Measurements from ENCODE around the gene PRPF18. TPM values are rescaled to one million over a fixed set of nuclear protein-coding genes. Genes with fewer than 3 reads are reported as not detected.
A peak's percentile ranks its signal among the peaks of the same experiment; 100 is the strongest.

PRPF18 gene
- total RNA-seq, 1 experiment from 2014 or later, result 21.9 TPM

DNA sequence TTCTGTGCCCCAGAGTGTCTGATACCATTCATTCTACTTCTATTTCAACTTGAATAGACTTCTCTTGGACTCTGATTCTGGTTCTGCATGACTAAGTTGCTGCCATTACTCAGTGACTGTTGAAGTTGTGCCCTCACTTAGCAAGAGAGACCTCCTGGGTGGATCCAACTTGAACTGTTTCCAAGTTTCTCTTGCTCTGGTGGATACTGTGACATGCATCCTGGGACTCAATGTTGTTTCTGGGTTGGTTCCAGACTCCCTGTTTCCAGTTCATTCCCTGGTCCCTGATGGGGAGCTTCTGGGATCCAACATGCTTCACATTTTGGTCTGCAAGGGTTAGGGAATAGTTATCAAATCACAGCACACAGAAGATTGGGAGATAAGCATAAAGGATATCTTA is 26.2 kb upstream of the PRPF18 start:
- POLR2A ChIA-PET (ENCODE audit: low non-redundant PET), result no interaction called here
- peak; percentile 45 for DNase-seq (ENCODE audit: low spot score)
- H3K27ac ChIP-seq (ENCODE audit: low read depth, low read length, poor library complexity, severe bottlenecking), result no peak overlapping the region
- no peaks in the 10 kb centered on the region for H3K36me3 ChIP-seq (ENCODE audit: insufficient read depth, low read length, poor library complexity, severe bottlenecking)
- intact Hi-C loops (cut with micrococcal nuclease; ENCODE audit: unreplicated experiment), result no loop called here
- no TSS peak for BruUV-seq (replicated peaks)
- no peaks in the 10 kb centered on the region for H3K9me3 ChIP-seq (ENCODE audit: low read depth, low read length, poor library complexity, severe bottlenecking)
- CTCF ChIA-PET, result no interaction called here
- H3K27me3 ChIP-seq (replicated peaks; ENCODE audit: insufficient read depth, low read depth, low read length, poor library complexity), result no peaks in the 10 kb centered on the region
- H3K4me1 ChIP-seq (ENCODE audit: insufficient read depth, low read length, poor library complexity, severe bottlenecking), result peaks cover 14% of the 10 kb centered on the region
- H3K4me3 ChIP-seq (ENCODE audit: low read depth, low read length, poor library complexity, severe bottlenecking), result no peak overlapping the region
- TF ChIP-seq, protein P1, sequence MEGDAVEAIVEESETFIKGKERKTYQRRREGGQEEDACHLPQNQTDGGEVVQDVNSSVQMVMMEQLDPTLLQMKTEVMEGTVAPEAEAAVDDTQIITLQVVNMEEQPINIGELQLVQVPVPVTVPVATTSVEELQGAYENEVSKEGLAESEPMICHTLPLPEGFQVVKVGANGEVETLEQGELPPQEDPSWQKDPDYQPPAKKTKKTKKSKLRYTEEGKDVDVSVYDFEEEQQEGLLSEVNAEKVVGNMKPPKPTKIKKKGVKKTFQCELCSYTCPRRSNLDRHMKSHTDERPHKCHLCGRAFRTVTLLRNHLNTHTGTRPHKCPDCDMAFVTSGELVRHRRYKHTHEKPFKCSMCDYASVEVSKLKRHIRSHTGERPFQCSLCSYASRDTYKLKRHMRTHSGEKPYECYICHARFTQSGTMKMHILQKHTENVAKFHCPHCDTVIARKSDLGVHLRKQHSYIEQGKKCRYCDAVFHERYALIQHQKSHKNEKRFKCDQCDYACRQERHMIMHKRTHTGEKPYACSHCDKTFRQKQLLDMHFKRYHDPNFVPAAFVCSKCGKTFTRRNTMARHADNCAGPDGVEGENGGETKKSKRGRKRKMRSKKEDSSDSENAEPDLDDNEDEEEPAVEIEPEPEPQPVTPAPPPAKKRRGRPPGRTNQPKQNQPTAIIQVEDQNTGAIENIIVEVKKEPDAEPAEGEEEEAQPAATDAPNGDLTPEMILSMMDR (conservative IDR thresholded peaks at IDR 0.05; ENCODE audit: low read depth, low read length), result no peak
- no peak for TF ChIP-seq EZH2 (IDR thresholded peaks at IDR 0.05; ENCODE audit: borderline replicate concordance, low read depth, low read length, poor library complexity, severe bottlenecking)

DNA sequence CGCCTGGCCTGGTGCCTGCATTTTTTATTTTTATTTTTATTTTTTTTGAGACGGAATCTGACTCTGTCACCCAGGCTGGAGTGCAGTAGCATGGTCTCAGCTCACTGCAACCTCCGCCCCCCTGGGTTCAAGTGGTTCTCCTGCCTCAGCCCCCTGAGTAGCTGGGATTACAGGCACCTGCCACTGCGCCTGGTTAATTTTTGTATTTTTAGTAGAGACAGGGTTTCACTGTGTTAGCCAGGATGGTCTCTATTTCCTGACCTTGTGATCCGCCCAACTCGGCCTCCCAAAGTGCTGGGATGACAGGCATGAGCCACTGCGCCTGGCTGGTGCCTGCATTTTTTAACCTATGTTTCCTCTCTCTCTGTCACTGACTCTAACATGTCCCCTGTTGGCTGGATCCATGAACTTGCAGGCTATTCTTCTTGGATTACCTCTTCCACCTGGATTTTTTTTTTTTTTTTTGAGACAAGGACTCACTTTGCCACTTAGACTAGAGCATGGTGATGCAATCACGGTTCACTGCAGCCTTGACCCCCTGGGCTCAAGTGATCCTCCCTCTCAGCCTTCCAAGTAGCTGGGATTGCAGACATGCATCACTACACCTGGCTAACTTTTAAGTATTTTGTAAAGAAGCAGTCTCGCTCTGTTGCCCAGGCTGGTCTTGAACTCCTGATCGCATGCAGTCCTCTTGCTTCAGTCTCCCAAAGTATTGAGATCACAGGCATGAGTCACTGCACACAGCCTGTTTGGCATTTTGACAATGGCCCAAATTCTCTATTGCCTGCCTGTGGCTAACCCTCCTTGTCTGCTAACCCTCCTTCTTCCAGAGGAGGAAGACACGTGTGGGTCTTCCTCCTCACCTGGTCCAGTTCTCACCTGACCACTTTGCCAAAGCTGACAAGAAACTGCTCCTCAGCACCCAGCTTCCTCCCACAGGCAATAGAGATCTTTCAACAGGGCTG is 23.0 kb upstream of the PRPF18 start:
- H3K4me3 ChIP-seq (ENCODE audit: low read depth, low read length, poor library complexity, severe bottlenecking), result no peak overlapping the region
- H3K27me3 ChIP-seq (replicated peaks; ENCODE audit: insufficient read depth, low read depth, low read length, poor library complexity), result no peaks in the 10 kb centered on the region
- intact Hi-C loops (cut with micrococcal nuclease; ENCODE audit: unreplicated experiment), result no loop called here
- no peaks in the 10 kb centered on the region for H3K9me3 ChIP-seq (ENCODE audit: low read depth, low read length, poor library complexity, severe bottlenecking)
- TF ChIP-seq, protein P1 (conservative IDR thresholded peaks at IDR 0.05; ENCODE audit: low read depth, low read length), result no peak
- TF ChIP-seq EZH2 (IDR thresholded peaks at IDR 0.05; ENCODE audit: borderline replicate concordance, low read depth, low read length, poor library complexity, severe bottlenecking), result no peak
- H3K27ac ChIP-seq (ENCODE audit: low read depth, low read length, poor library complexity, severe bottlenecking), result no peak overlapping the region
- ChIA-PET CTCF (no interaction called here), POLR2A (ENCODE audit: low non-redundant PET) (no interaction called here)
- H3K36me3 ChIP-seq (ENCODE audit: insufficient read depth, low read length, poor library complexity, severe bottlenecking), result no peaks in the 10 kb centered on the region
- H3K4me1 ChIP-seq (ENCODE audit: insufficient read depth, low read length, poor library complexity, severe bottlenecking), result no peaks in the 10 kb centered on the region
- BruUV-seq (replicated peaks), result no TSS peak
- no peak for DNase-seq (ENCODE audit: low spot score)

DNA sequence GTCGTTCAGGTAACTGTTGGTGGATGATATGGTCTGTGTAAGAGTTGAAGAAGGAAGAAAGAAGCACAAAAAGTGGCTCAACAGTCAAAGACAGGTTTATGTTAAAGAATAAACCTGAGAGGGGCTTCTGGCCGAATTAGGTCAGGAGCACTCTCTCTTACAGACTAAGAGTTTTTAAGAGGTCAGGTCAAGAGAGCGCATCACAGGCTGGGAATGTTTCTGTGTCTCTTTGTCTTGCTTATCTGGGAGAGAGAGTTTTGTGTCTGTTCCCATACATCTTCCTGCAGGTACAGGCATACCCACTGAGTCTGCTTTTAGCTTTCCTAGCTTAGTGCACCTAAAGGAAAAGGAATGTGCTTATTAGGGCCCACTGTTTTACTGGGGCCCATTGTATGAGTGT is 22.2 kb upstream of the PRPF18 start:
- CTCF ChIA-PET, result no interaction called here
- POLR2A ChIA-PET (ENCODE audit: low non-redundant PET), result no interaction called here
- no peak overlapping the region for H3K27ac ChIP-seq (ENCODE audit: low read depth, low read length, poor library complexity, severe bottlenecking)

More for the DNA sequence above, 22.2 kb upstream of the PRPF18 start:
- no peaks in the 10 kb centered on the region for H3K36me3 ChIP-seq (ENCODE audit: insufficient read depth, low read length, poor library complexity, severe bottlenecking)
- no TSS peak for BruUV-seq (replicated peaks)
- no peaks in the 10 kb centered on the region for H3K4me1 ChIP-seq (ENCODE audit: insufficient read depth, low read length, poor library complexity, severe bottlenecking)
- TF ChIP-seq, protein P1 (conservative IDR thresholded peaks at IDR 0.05; ENCODE audit: low read depth, low read length), result no peak
- TF ChIP-seq EZH2 (IDR thresholded peaks at IDR 0.05; ENCODE audit: borderline replicate concordance, low read depth, low read length, poor library complexity, severe bottlenecking), result no peak
- no peaks in the 10 kb centered on the region for H3K9me3 ChIP-seq (ENCODE audit: low read depth, low read length, poor library complexity, severe bottlenecking)
- no peak overlapping the region for H3K4me3 ChIP-seq (ENCODE audit: low read depth, low read length, poor library complexity, severe bottlenecking)
- intact Hi-C loops (cut with micrococcal nuclease; ENCODE audit: unreplicated experiment), result no loop called here
- H3K27me3 ChIP-seq (replicated peaks; ENCODE audit: insufficient read depth, low read depth, low read length, poor library complexity), result no peaks in the 10 kb centered on the region
- DNase-seq (ENCODE audit: low spot score), result no peak
